A673 (cell line): ENCODE measurements around the gene GALNT11.

Source experiments
- EZH2 ChIP-seq: fragments of 200-600 bp; sonication (generic); IDR thresholded peaks from 2 replicates; pipeline ENCODE4 v1.6.1; 2017; ENCODE audit warnings: borderline replicate concordance, low read depth, mild to moderate bottlenecking, mixed read lengths, antibody characterized with exemption, low read length; ENCODE audit not compliant: poor library complexity, severe bottlenecking
- TF ChIP-seq, protein P1 (sequence below): fragments of 300-800, 200-600 bp; sonication (generic); conservative IDR thresholded peaks from 2 replicates; pipeline ENCODE4 v1.5.1; 2017; ENCODE audit warnings: low read depth, mild to moderate bottlenecking, antibody characterized with exemption, low read length, moderate library complexity, mixed read lengths

DNA sequence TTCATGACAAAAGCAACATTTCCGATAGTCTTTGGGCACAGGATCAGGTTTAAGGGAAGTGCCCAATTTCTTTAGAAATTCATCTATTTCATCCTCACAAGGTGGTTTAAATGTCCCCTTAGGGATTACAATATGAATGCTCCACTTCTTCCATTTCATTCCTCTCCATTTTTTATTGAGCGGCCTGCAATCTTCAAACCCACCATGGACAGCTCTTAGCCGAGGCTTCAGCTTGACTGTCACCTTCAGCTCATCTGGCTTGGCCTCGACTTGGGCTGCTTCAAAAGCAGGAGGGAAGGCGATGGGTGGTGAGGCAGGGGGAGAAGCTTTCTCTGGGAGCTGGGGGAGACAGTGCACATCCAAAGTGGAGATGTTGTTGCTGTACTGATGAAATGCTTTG lies 123.2 kb downstream of the GALNT11 start:
- TF ChIP-seq, protein P1, sequence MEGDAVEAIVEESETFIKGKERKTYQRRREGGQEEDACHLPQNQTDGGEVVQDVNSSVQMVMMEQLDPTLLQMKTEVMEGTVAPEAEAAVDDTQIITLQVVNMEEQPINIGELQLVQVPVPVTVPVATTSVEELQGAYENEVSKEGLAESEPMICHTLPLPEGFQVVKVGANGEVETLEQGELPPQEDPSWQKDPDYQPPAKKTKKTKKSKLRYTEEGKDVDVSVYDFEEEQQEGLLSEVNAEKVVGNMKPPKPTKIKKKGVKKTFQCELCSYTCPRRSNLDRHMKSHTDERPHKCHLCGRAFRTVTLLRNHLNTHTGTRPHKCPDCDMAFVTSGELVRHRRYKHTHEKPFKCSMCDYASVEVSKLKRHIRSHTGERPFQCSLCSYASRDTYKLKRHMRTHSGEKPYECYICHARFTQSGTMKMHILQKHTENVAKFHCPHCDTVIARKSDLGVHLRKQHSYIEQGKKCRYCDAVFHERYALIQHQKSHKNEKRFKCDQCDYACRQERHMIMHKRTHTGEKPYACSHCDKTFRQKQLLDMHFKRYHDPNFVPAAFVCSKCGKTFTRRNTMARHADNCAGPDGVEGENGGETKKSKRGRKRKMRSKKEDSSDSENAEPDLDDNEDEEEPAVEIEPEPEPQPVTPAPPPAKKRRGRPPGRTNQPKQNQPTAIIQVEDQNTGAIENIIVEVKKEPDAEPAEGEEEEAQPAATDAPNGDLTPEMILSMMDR: no peak
- TF ChIP-seq EZH2: no peak
